A673 (cell line): ENCODE data around the gene ZNF319. TPM values are rescaled to one million over a fixed set of nuclear protein-coding genes. Genes with fewer than 3 reads are reported as not detected.

ENCODE experiments used
- BruUV-seq: library from RNA; stranded (reverse); fragments of 400-500 nt; replicated peaks from 2 replicates; lab custom pipeline; 2021; lab: Mats Ljungman, UMichigan
- CTCF ChIA-PET: fragments of 300-600 bp; sonication (Branson Sonifier 250); formaldehyde crosslinking; loops from one replicate; lab custom pipeline; 2022; ENCODE audit warnings: antibody characterized with exemption; lab: Charles Lee
- POLR2A ChIA-PET: fragments of 300-600 bp; sonication (Branson Sonifier 250); formaldehyde crosslinking; loops from one replicate; lab custom pipeline; 2022; ENCODE audit warnings: antibody characterized with exemption; ENCODE audit not compliant: low non-redundant PET; lab: Charles Lee
- DNase-seq: peaks from one replicate; pipeline ENCODE4 v3.0.0-alpha.2; 2015; ENCODE audit warnings: low spot score
- H3K27ac ChIP-seq: fragments of 200-600 bp; sonication (generic); 2 replicates; pipeline ENCODE4 v1.5.1; 2016; ENCODE audit warnings: mixed run types, low read depth, mild to moderate bottlenecking, mixed read lengths, antibody characterized with exemption, low read length; ENCODE audit not compliant: poor library complexity, severe bottlenecking
- H3K27me3 ChIP-seq: fragments of 200-600 bp; sonication (generic); replicated peaks from 2 replicates; pipeline ENCODE4 v1.6.1; 2017; ENCODE audit warnings: mixed run types, low read depth, mild to moderate bottlenecking, mixed read lengths, antibody characterized with exemption, low read length; ENCODE audit not compliant: insufficient read depth, poor library complexity
- H3K36me3 ChIP-seq: fragments of 200-600 bp; sonication (generic); 2 replicates; pipeline ENCODE4 v1.6.1; 2016; ENCODE audit warnings: mixed run types, mild to moderate bottlenecking, mixed read lengths, antibody characterized with exemption, low read length; ENCODE audit not compliant: insufficient read depth, poor library complexity, severe bottlenecking
- H3K4me1 ChIP-seq: fragments of 200-600 bp; sonication (generic); 2 replicates; pipeline ENCODE4 v1.6.1; 2017; ENCODE audit warnings: mixed run types, mild to moderate bottlenecking, mixed read lengths, antibody characterized with exemption, low read length; ENCODE audit not compliant: insufficient read depth, poor library complexity, severe bottlenecking
- H3K4me3 ChIP-seq: fragments of 200-600 bp; sonication (generic); 2 replicates; pipeline ENCODE4 v1.5.1; 2016; ENCODE audit warnings: low read depth, mixed run types, mild to moderate bottlenecking, mixed read lengths, low read length; ENCODE audit not compliant: poor library complexity, severe bottlenecking
- H3K9me3 ChIP-seq: fragments of 200-600 bp; sonication (generic); 2 replicates; pipeline ENCODE4 v1.6.1; 2016; ENCODE audit warnings: mixed run types, low read depth, mild to moderate bottlenecking, mixed read lengths, antibody characterized with exemption, low read length; ENCODE audit not compliant: poor library complexity, severe bottlenecking
- CTCF ChIP-seq: fragments of 300-800, 200-600 bp; sonication (generic); conservative IDR thresholded peaks from 2 replicates; pipeline ENCODE4 v1.5.1; 2017; ENCODE audit warnings: low read depth, mild to moderate bottlenecking, antibody characterized with exemption, low read length, moderate library complexity, mixed read lengths
- EZH2 ChIP-seq: fragments of 200-600 bp; sonication (generic); IDR thresholded peaks from 2 replicates; pipeline ENCODE4 v1.6.1; 2017; ENCODE audit warnings: borderline replicate concordance, low read depth, mild to moderate bottlenecking, mixed read lengths, antibody characterized with exemption, low read length; ENCODE audit not compliant: poor library complexity, severe bottlenecking
- intact Hi-C: fragments of 100-400 bp; cut with micrococcal nuclease; formaldehyde crosslinking; loops from one replicate; pipeline ENCODE4 v1.10.0; 2022; ENCODE audit not compliant: unreplicated experiment
- total RNA-seq: library from RNA; stranded (reverse); gene quantifications from 2 replicates; pipeline ENCODE4 v1.2.3, GENCODE V29; 2021

The ZNF319 gene
- total RNA-seq, 1 experiment from 2014 or later = 12.9 TPM

GRCh38 chr16:58020628-58021521, 20.4 kb upstream of the ZNF319 start:
- TSS peak; percentile 99 for BruUV-seq
- POLR2A ChIA-PET = no interaction called here

GRCh38 chr16:58019866-58020538, 19.5 kb upstream of the ZNF319 start:
- POLR2A ChIA-PET = no interaction called here
- H3K4me1 ChIP-seq = peaks cover 17% of the 10 kb centered on the region
- CTCF ChIA-PET = no interaction called here
- intact Hi-C loops = loop anchor here (2.0 to 5.0 kb wide), 3 partner anchors 103 to 467 kb away; no protein-coding TSS in a partner anchor
- H3K4me3 ChIP-seq = no peak overlapping the region
- DNase-seq = no peak
- TF ChIP-seq CTCF (no peak), EZH2 (no peak)
- no peaks in the 10 kb centered on the region for H3K27me3 ChIP-seq
- no peak overlapping the region for H3K27ac ChIP-seq
- H3K9me3 ChIP-seq = no peaks in the 10 kb centered on the region
- no peaks in the 10 kb centered on the region for H3K36me3 ChIP-seq
- BruUV-seq = no TSS peak

More at GRCh38 chr16:58020628-58021521, 20.4 kb upstream of the ZNF319 start:
- peak; percentile 55 for DNase-seq
- CTCF ChIA-PET = interaction anchor here (1.0 kb wide), 1 partner anchor 101 kb away, joined by 3 read pairs; no protein-coding TSS in a partner anchor
- Histone ChIP-seq H3K4me1 (peaks cover 23% of the 10 kb centered on the region), H3K27me3 (no peaks in the 10 kb centered on the region), H3K27ac (no peak overlapping the region), H3K36me3 (no peaks in the 10 kb centered on the region), H3K4me3 (no peak overlapping the region), H3K9me3 (no peaks in the 10 kb centered on the region)
- TF ChIP-seq EZH2 (no peak), CTCF (peak; percentile 96)
- intact Hi-C loops = loop anchor here (2.0 to 5.0 kb wide), 3 partner anchors 102 to 466 kb away; no protein-coding TSS in a partner anchor

- Histone ChIP-seq H3K9me3 (no peaks in the 10 kb centered on the region), H3K4me3 (no peak overlapping the region), H3K36me3 (peaks cover 4% of the 10 kb centered on the region), H3K27ac (no peak overlapping the region), H3K27me3 (no peaks in the 10 kb centered on the region), H3K4me1 (peaks cover 16% of the 10 kb centered on the region)
- ChIA-PET POLR2A (no interaction called here), CTCF (no interaction called here)
- no peak for TF ChIP-seq CTCF
- no peak for TF ChIP-seq EZH2
- no TSS peak for BruUV-seq
- intact Hi-C loops = no loop called here
- no peak for DNase-seq
These were observed 18.3 kb upstream of the ZNF319 start for GRCh38 chr16:58018803-58019202.
